ENCODE measurements around the gene NYAP1. TPM values are rescaled to one million over a fixed set of nuclear protein-coding genes. Genes with fewer than 3 reads are reported as not detected.
A peak's percentile ranks its signal among the peaks of the same experiment; 100 is the strongest.

Gene NYAP1
- total and polyA plus RNA-seq, 2 of the 8 experiments (the other 6 are each of a cell fraction or from before 2014, with no cell fraction given) = 1.9 to 4.6 TPM

DNA sequence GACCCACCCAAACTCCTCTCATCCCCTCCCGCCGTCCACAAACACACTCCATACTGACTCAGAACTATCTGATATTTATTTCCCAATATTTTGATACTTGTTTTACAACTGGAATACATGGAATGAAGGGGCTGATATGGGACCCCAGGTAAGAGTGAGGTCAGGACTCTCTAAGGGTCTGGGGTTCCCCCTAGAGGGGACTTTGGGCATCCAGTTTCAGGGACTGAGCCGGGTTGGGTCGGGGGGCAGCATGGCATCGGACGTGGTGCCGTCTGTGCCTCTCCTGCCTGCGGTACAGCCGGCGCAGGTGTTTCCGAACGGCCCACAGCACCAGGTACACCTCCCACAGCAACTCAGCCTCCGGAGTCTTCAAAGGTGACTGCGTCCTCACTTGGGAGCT, 27.2 kb upstream of the NYAP1 start:
- H3K4me1 ChIP-seq (replicated peaks in 1 of 4; ENCODE audit: control insufficient read depth in 3 of 4, insufficient read depth in 4 of 4, low read length in 3 of 4) = peaks cover 0 to 8% (median 6%) of the 10 kb centered on the region in 4 experiments; a peak in 6 of 7 replicates
- H4K20me1 ChIP-seq (replicated peaks in 1 of 2; ENCODE audit: control insufficient read depth in 1 of 2, insufficient read depth in 2 of 2, low read length in 2 of 2) = no peaks in the 10 kb centered on the region
- no peak overlapping the region for H3K9ac ChIP-seq (replicated peaks in 1 of 4; ENCODE audit: extremely low read depth in 1 of 4, low read depth in 3 of 4, low read length in 3 of 4)
- H3K27me3 ChIP-seq (replicated peaks in 1 of 4; ENCODE audit: control insufficient read depth in 3 of 4, extremely low read depth in 1 of 4, insufficient read depth in 3 of 4, low read length in 3 of 4) = no peaks in the 10 kb centered on the region
- H3K79me2 ChIP-seq (ENCODE audit: control insufficient read depth in 1 of 2, insufficient read depth in 2 of 2, low read length in 2 of 2) = no peaks in the 10 kb centered on the region
- H3K4me3 ChIP-seq (ENCODE audit: extremely low read depth in 1 of 4, insufficient read depth in 2 of 4, low read depth in 3 of 4, low read length in 4 of 4) = no peak overlapping the region
- H3K23ac ChIP-seq (ENCODE audit: insufficient read length) = no peak overlapping the region
- no peak overlapping the region for H3K4ac ChIP-seq (replicated peaks; ENCODE audit: insufficient read length, low read depth, low read length)
- H3K27ac ChIP-seq (ENCODE audit: low read depth, low read length) = no peak overlapping the region
- no peaks in the 10 kb centered on the region for H3K23me2 ChIP-seq (ENCODE audit: low read depth, low read length)
- H2BK12ac ChIP-seq (ENCODE audit: low read depth, low read length) = 0 out of 2 replicates have a peak overlapping the region, but pooled peaks have one; percentile 72
- H3K79me1 ChIP-seq (ENCODE audit: low read depth, low read length) = no peaks in the 10 kb centered on the region
- no peak overlapping the region for H3K56ac ChIP-seq (replicated peaks; ENCODE audit: insufficient read length, low read depth, low read length)
- 89 to 100% methylated on average over 2 to 14 of the region's 14 CpGs for WGBS, 2 experiments (ENCODE audit: extremely low coverage in 1 of 2, insufficient coverage in 1 of 2, insufficient read length in 1 of 2, insufficient replicate concordance in 2 of 2, low coverage in 1 of 2, low lambda C conversion rate in 2 of 2, missing lambda C conversion rate in 1 of 2)
- H3K18ac ChIP-seq (ENCODE audit: extremely low read depth, low read length) = no peak overlapping the region
- H2BK120ac ChIP-seq (replicated peaks; ENCODE audit: low read depth, low read length) = no peak overlapping the region
- no peak overlapping the region for H3K14ac ChIP-seq (ENCODE audit: insufficient read length)
- ChIA-PET POLR2A (ENCODE audit: partially characterized antibody) (interaction anchor here (0.6 to 8.2 kb wide), 7 partner anchors 9 to 128 kb away, joined by 3 to 81 read pairs (median 4); partner anchors contain the start of genes MEPCE, TSC22D4 and ZCWPW1), CTCF (ENCODE audit: partially characterized antibody) (interaction anchor here (0.6 to 8.3 kb wide), 21 partner anchors 6 to 323 kb away, joined by 3 to 70 read pairs (median 5); partner anchors contain the start of gene SPACDR)
- H4K91ac ChIP-seq (replicated peaks; ENCODE audit: insufficient read length, low read length) = no peak overlapping the region
- DNase-seq (ENCODE audit: low read depth in 1 of 2, low spot score in 2 of 2) (no peak), FAIRE-seq (no peak)
- H2BK20ac ChIP-seq (ENCODE audit: low read length) = 0 out of 2 replicates have a peak overlapping the region, but pooled peaks have one; percentile 61
- H3K4me2 ChIP-seq (ENCODE audit: insufficient read depth in 1 of 2, low read depth in 2 of 2, low read length in 2 of 2) = no peak overlapping the region
- TF ChIP-seq, protein P1, sequence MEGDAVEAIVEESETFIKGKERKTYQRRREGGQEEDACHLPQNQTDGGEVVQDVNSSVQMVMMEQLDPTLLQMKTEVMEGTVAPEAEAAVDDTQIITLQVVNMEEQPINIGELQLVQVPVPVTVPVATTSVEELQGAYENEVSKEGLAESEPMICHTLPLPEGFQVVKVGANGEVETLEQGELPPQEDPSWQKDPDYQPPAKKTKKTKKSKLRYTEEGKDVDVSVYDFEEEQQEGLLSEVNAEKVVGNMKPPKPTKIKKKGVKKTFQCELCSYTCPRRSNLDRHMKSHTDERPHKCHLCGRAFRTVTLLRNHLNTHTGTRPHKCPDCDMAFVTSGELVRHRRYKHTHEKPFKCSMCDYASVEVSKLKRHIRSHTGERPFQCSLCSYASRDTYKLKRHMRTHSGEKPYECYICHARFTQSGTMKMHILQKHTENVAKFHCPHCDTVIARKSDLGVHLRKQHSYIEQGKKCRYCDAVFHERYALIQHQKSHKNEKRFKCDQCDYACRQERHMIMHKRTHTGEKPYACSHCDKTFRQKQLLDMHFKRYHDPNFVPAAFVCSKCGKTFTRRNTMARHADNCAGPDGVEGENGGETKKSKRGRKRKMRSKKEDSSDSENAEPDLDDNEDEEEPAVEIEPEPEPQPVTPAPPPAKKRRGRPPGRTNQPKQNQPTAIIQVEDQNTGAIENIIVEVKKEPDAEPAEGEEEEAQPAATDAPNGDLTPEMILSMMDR (IDR thresholded peaks at IDR 0.05; ENCODE audit: control extremely low read depth in 1 of 3, insufficient read depth in 1 of 3, low read depth in 1 of 3, low read length in 3 of 3) = peak; percentile 32 to 41 (median 34); a peak in 3 of 4 replicates
- TF ChIP-seq PHF8 (conservative IDR thresholded peaks at IDR 0.05; ENCODE audit: low read depth, low read length) (no peak), RAD21 (IDR thresholded peaks at IDR 0.05 in 1 of 2, conservative IDR thresholded peaks at IDR 0.05 in 1 of 2; ENCODE audit: low read depth in 2 of 2, low read length in 2 of 2) (peak; percentile 31 to 43; a peak in 2 of 4 replicates)
- H2AK5ac ChIP-seq (ENCODE audit: low read depth, low read length) = no peak overlapping the region
- H4K8ac ChIP-seq (ENCODE audit: extremely low read depth, insufficient read depth, low read length) = no peak overlapping the region
- peak overlapping the region; percentile 65 for H2BK15ac ChIP-seq (ENCODE audit: low read length)
- 0 out of 2 replicates have a peak overlapping the region, but pooled peaks have one; percentile 78 for H2BK5ac ChIP-seq (ENCODE audit: low read depth, low read length)
- 0 out of 2 replicates have a peak overlapping the region, but pooled peaks have one; percentile 94 for H2AFZ ChIP-seq (ENCODE audit: low read length)
- no peaks in the 10 kb centered on the region for H3K9me3 ChIP-seq (ENCODE audit: insufficient read depth in 2 of 2, low read depth in 1 of 2, low read length in 1 of 2)
- H4K5ac ChIP-seq (ENCODE audit: insufficient read length, low read depth, low read length) = no peak overlapping the region
- no peaks in the 10 kb centered on the region for H3K36me3 ChIP-seq (ENCODE audit: control insufficient read depth in 2 of 4, insufficient read depth in 4 of 4, low read length in 3 of 4)

All from H1 (cell line).